HS-5 (cell line): ENCODE measurements around the gene SLC18A2.
"Not testable (repeated sequence)": the region's sequence is repeated elsewhere in the genome, so short reads cannot be mapped to it uniquely, and the experiment has no call there.

Experiments used
- DNase-seq: peaks from one replicate; pipeline ENCODE4 v3.0.0-alpha.2; 2012; ENCODE audit warnings: low read depth

Gene SLC18A2

GRCh38 chr10:117264782-117265181 lies 23.9 kb downstream of the SLC18A2 start:
- DNase-seq = no peak

GRCh38 chr10:117266400-117266799 lies 25.5 kb downstream of the SLC18A2 start:
- DNase-seq = no peak

- DNase-seq = no peak
Observed at GRCh38 chr10:117266812-117267211, 25.9 kb downstream of the SLC18A2 start.

- DNase-seq = no peak
Observed at GRCh38 chr10:117268258-117268657, 27.3 kb downstream of the SLC18A2 start.

GRCh38 chr10:117268907-117269306 lies 28.0 kb downstream of the SLC18A2 start:
- no peak for DNase-seq

- DNase-seq = peak; percentile 24
Observed at GRCh38 chr10:117271427-117271826, 30.5 kb downstream of the SLC18A2 start.

GRCh38 chr10:117272195-117273076 lies 31.5 kb downstream of the SLC18A2 start:
- no peak for DNase-seq

- no peak for DNase-seq
Observed at GRCh38 chr10:117273980-117274379, 33.1 kb downstream of the SLC18A2 start.

- no peak for DNase-seq
Observed at GRCh38 chr10:117274509-117274908, 33.6 kb downstream of the SLC18A2 start.

GRCh38 chr10:117275121-117275520 lies 34.2 kb downstream of the SLC18A2 start:
- DNase-seq = no peak

- DNase-seq = no peak
Observed at GRCh38 chr10:117277675-117278074, 36.8 kb downstream of the SLC18A2 start.

GRCh38 chr10:117284716-117285494 lies 44.0 kb downstream of the SLC18A2 start:
- DNase-seq = no peak

- not testable (repeated sequence) for DNase-seq
Observed at GRCh38 chr10:117290872-117291271, 50.0 kb downstream of the SLC18A2 start.

GRCh38 chr10:117294039-117294645 lies 53.2 kb downstream of the SLC18A2 start:
- no peak for DNase-seq

GRCh38 chr10:117294735-117295134 lies 53.8 kb downstream of the SLC18A2 start:
- DNase-seq = no peak

- DNase-seq = no peak
Observed at GRCh38 chr10:117298219-117298618, 57.3 kb downstream of the SLC18A2 start.

- DNase-seq = no peak
Observed at GRCh38 chr10:117299435-117299834, 58.5 kb downstream of the SLC18A2 start.

GRCh38 chr10:117300671-117301070 lies 59.8 kb downstream of the SLC18A2 start:
- DNase-seq = no peak

GRCh38 chr10:117303451-117303850 lies 62.5 kb downstream of the SLC18A2 start:
- DNase-seq = not testable (repeated sequence)

- no peak for DNase-seq
Observed at GRCh38 chr10:117306674-117307073, 65.8 kb downstream of the SLC18A2 start.

- no peak for DNase-seq
Observed at GRCh38 chr10:117311261-117311660, 70.3 kb downstream of the SLC18A2 start.

- no peak for DNase-seq
Observed at GRCh38 chr10:117312430-117312829, 71.5 kb downstream of the SLC18A2 start.

- DNase-seq = no peak
Observed at GRCh38 chr10:117313641-117314040, 72.7 kb downstream of the SLC18A2 start.
